Epithelial cell of proximal tubule (primary cell): ENCODE data around the gene FCAMR. TPM values are rescaled to one million over a fixed set of nuclear protein-coding genes. Genes with fewer than 3 reads are reported as not detected.

Experiments
- DNase-seq: peaks from one replicate; pipeline ENCODE4 v3.0.0-alpha.2; 2011; ENCODE audit warnings: low read depth
- H3K4me3 ChIP-seq: 2 replicates; pipeline ENCODE4 v1.5.1; 2011; ENCODE audit warnings: low read depth, mild to moderate bottlenecking, low read length
- total RNA-seq: library from RNA; depleted of rRNA; stranded (reverse); fragments of >200 nt; gene quantifications from 2 replicates; pipeline ENCODE4 v1.2.3, GENCODE V29; 2015
- TF ChIP-seq, protein P1 (sequence below): conservative IDR thresholded peaks from 2 replicates; pipeline ENCODE4 v1.5.1; 2012; ENCODE audit warnings: low read depth, mild to moderate bottlenecking, low read length

FCAMR gene
- total RNA-seq, 1 donor from 2014 or later: 0.29 TPM

DNA sequence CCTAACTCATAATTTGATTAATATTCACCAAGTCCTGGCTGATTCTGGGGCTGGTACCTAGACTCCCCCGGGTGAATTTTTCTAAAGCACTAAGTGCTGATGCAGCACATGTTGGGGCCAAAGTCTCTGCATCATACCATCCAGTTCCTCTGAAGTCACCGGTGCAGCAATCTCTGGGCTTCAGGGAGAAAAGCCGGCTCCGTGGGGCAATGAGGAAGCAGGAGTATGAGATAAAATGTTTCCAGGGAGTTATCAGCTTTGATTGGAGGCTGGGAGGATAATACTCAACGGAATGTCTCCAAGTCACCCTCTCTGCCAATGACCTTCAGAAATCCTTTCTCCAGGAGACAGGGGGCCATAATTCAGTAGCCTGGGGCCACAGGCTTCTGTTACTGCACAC is 1.2 kb downstream of the FCAMR start:
- no peak for DNase-seq
- TF ChIP-seq, protein P1, sequence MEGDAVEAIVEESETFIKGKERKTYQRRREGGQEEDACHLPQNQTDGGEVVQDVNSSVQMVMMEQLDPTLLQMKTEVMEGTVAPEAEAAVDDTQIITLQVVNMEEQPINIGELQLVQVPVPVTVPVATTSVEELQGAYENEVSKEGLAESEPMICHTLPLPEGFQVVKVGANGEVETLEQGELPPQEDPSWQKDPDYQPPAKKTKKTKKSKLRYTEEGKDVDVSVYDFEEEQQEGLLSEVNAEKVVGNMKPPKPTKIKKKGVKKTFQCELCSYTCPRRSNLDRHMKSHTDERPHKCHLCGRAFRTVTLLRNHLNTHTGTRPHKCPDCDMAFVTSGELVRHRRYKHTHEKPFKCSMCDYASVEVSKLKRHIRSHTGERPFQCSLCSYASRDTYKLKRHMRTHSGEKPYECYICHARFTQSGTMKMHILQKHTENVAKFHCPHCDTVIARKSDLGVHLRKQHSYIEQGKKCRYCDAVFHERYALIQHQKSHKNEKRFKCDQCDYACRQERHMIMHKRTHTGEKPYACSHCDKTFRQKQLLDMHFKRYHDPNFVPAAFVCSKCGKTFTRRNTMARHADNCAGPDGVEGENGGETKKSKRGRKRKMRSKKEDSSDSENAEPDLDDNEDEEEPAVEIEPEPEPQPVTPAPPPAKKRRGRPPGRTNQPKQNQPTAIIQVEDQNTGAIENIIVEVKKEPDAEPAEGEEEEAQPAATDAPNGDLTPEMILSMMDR: no peak
- H3K4me3 ChIP-seq: no peak overlapping the region

DNA sequence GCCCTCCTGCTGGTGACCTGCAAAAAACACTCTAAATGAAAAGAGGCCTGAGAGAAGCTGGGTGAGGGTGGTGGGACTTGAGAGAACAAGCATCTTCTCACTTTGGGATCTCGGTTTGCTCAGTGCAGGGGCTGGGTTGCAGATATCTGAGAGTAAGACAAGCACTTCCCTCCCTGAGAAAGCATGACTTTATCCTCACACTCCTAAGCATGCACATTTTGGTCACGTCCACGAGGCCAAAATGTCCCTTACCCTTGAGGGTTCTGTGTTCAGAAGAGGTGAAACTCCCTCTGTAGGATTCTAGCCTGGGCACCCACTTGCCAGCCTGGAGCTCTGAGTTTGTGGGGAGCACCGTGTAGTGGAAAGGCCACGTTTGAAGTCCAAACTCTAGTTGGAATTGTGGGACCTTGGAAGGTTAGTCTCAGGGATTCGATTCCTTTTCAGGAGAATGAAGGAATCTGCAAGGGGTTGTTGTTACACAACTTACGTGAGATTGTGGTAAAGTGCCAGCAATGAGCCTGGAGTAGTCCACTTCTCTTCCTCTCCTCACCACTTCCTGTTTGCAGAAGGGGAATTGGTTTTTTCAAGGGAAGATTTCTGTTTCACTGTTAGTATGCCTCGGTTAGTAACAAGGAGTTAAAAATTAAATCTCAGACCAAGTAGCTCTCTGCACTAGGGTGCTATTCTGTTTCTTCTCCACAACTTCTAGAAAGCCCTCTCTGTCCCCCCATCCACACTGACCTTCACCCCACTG is 3.0 kb downstream of the FCAMR start:
- TF ChIP-seq, protein P1: no peak
- no peak for DNase-seq
- H3K4me3 ChIP-seq: no peak overlapping the region

- no peak for DNase-seq
- TF ChIP-seq, protein P1: no peak
- no peak overlapping the region for H3K4me3 ChIP-seq
Measured at GRCh38 chr1:206965781-206966180, 4.5 kb downstream of the FCAMR start.

DNA sequence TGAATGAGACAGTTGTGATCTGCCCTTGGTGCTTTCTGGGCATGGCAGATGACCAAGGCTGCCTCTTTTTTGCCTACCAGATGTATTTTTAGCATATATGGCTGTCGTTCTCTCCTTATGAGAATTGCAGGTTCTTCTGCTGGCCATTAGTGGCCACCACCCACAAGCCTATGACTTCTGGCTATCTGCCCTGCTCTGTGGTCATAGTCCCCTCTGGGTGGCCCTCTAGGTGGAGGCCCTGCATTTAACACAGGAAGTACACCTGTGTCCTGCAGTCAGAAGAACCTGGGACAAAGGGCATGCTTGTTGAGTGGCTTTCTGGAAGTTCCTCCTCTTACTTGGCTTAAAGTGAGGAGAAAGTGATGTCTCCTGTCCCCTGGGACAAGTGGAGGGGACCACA is 6.5 kb downstream of the FCAMR start:
- H3K4me3 ChIP-seq: no peak overlapping the region
- no peak for DNase-seq
- TF ChIP-seq, protein P1: no peak

DNA sequence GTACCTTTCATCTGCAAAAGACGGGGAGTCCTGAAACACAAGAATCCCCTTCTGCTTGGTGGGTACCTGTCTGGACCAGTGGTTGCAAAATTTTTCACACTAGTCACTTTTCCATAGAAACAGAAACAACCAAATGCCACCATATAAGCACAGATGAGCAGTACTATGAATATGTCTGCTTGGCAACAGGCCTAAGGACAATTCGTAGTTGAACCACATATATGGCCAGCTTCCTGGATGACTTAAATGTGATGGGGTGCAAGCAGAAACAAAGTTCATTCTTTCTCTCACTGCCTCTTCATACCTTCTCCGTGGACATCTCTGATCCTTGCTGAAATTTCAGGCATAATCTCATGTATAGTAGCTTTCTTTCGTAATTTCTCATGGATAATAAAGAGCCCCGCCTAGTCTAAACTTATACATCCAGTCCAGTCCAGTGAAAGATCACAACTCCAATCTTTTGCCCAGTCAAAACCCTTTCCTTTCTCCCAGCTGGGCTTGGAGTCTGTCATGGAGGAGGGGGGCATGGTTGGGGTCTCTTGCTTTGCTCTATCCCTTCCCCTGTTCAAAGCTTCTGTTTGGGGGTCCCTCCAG is 7.0 kb downstream of the FCAMR start:
- TF ChIP-seq, protein P1: no peak
- H3K4me3 ChIP-seq: no peak overlapping the region
- DNase-seq: no peak

- no peak overlapping the region for H3K4me3 ChIP-seq
- TF ChIP-seq, protein P1: no peak
- no peak for DNase-seq
Measured at GRCh38 chr1:206962272-206962671, 8.0 kb downstream of the FCAMR start.

GRCh38 chr1:206961668-206962067 is 8.6 kb downstream of the FCAMR start:
- no peak for DNase-seq
- TF ChIP-seq, protein P1: no peak
- no peak overlapping the region for H3K4me3 ChIP-seq
